Immature natural killer cell (primary cell): ENCODE results near the gene MTIF3. TPM values are rescaled to one million over a fixed set of nuclear protein-coding genes. Genes with fewer than 3 reads are reported as not detected.
"Not testable (repeated sequence)": the region's sequence is repeated elsewhere in the genome, so short reads cannot be mapped to it uniquely, and the experiment has no call there.

Experiments
- DNase-seq, 3 donors: peaks; one replicate each; pipeline ENCODE4 v3.0.0; 2022; ENCODE audit warnings: mixed read lengths in 1 of 3
- H3K27ac Mint-ChIP-seq, 6 donors: one replicate each; pipeline ENCODE4 v1.8.0; 2020; ENCODE audit warnings: mixed read lengths in 6 of 6, mild to moderate bottlenecking in 5 of 6, inconsistent platforms in 4 of 6, moderate library complexity in 3 of 6
- H3K27me3 Mint-ChIP-seq, 3 donors: one replicate each; pipeline ENCODE4 v1.8.0; 2020 to 2021; ENCODE audit warnings: low read depth in 3 of 3, mild to moderate bottlenecking in 3 of 3, mixed read lengths in 3 of 3, moderate library complexity in 3 of 3, inconsistent platforms in 1 of 3
- H3K36me3 Mint-ChIP-seq, 3 donors: one replicate each; pipeline ENCODE4 v1.8.0; 2020; ENCODE audit warnings: mixed read lengths in 3 of 3, inconsistent platforms in 2 of 3, mild to moderate bottlenecking in 2 of 3
- H3K4me1 Mint-ChIP-seq, 2 donors: one replicate each; pipeline ENCODE4 v1.8.0; 2020; ENCODE audit warnings: inconsistent platforms in 2 of 2, mild to moderate bottlenecking in 2 of 2, mixed read lengths in 2 of 2, moderate library complexity in 1 of 2
- H3K4me3 Mint-ChIP-seq, 5 donors: one replicate each; pipeline ENCODE4 v1.8.0; 2020; ENCODE audit warnings: mild to moderate bottlenecking in 5 of 5, mixed read lengths in 5 of 5, inconsistent platforms in 3 of 5, moderate library complexity in 3 of 5
- H3K9me3 Mint-ChIP-seq, 6 donors: one replicate each; pipeline ENCODE4 v1.8.0; 2020; ENCODE audit warnings: mild to moderate bottlenecking in 6 of 6, mixed read lengths in 6 of 6, inconsistent platforms in 4 of 6, moderate library complexity in 3 of 6
- polyA plus RNA-seq, 3 donors: library from polyadenylated mRNA; unstranded; fragments of 300-500 nt; fragmentation: Illumina TruSeq; gene quantifications; one replicate each; pipeline ENCODE4 v1.2.3, GENCODE V29; 2021

MTIF3 gene
- polyA plus RNA-seq, 3 donors from 2014 or later, result 55.0 to 77.7 (median 67.1) TPM

DNA sequence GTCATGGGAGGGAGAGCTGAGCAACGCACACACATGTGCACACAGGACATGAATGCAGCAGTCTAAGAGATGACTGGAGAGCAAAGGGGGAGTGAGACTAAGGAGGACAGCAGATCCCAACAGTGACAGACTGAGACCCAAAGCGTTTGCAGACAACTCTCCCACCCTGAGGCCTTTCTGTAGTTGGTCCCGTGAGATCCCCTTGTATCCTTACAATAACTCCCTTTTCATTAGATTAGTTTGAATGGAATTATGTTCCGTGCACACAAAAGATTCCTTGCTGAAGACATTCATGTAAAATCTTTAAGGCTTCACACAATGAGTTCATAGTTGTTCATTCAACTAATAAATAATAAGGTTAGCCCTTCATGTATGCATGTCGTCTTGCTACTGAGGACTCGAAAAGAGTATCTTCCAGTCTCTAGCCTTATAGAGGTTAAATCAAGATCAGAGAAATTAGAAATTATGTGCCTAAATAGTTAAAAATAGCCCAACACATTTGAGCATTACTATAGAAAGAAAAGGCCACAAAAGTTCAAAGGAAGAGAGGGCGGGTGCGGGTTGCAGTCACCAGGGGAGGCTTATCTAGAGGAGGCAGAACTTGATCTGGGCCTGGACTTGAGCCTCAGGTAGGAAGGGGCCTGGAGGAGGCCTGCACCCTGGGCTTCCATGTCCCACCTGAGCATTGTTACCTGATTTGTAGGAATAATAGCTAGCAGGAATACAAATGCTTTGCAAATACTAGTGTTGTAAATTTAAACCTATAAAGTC is 29.1 kb downstream of the MTIF3 start:
- no peak for DNase-seq
- Mint-ChIP-seq H3K27me3 (peaks cover 3 to 26% (median 15%) of the 10 kb centered on the region in 3 donors), H3K4me1 (peaks cover 20 to 26% of the 10 kb centered on the region in 2 donors), H3K36me3 (no peaks in the 10 kb centered on the region), H3K4me3 (peak overlapping the region in 2 of 5 donors; percentile 14 to 38), H3K9me3 (no peaks in the 10 kb centered on the region), H3K27ac (peak overlapping the region in 3 of 6 donors; percentile 15 to 54 (median 32))

DNA sequence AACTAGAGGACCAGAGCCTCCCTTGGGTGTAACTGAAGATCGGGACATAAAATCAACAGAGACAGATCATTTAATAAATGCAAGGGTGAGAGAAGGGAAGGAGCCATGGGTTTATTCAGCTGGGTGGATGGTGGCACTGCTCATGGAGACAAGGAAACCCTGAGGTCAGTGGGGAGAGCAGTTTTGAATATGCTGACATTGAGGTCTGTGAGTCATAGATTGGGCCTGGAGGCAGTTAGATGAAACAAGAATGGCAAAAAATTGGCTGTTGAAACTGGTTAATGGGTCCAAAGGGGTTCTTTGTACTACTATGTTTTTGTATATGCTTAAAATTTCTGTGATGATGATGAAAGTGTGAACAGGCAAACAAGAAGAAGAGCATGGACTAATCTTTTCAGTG is 31.0 kb downstream of the MTIF3 start:
- Mint-ChIP-seq H3K27me3 (peaks cover 0 to 13% (median 10%) of the 10 kb centered on the region in 3 donors), H3K4me1 (peaks cover 6 to 12% of the 10 kb centered on the region in 2 donors), H3K9me3 (no peaks in the 10 kb centered on the region), H3K27ac (no peak overlapping the region), H3K4me3 (no peak overlapping the region), H3K36me3 (peaks cover 0 to 3% (median 0%) of the 10 kb centered on the region in 3 donors)
- no peak for DNase-seq

DNA sequence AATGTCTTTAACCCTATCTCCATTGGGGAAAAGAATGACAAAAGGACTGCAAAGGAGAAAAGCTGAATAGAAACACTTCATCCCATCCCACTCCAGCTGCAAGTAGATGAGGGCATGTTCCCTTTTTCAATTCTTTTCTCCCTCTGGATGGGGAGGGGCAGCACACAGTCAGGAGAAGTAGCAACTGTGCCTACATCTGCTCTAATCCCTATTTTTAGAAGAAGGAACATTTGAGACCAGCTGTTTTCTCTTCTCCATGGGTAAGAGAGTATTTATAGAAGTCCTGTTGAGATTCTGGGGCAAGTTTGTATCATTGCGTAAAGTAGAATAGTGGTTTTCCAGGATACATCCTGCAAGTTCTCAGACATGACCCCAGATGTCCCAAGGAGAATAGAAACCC is 35.2 kb downstream of the MTIF3 start:
- no peak overlapping the region for H3K27ac Mint-ChIP-seq

DNA sequence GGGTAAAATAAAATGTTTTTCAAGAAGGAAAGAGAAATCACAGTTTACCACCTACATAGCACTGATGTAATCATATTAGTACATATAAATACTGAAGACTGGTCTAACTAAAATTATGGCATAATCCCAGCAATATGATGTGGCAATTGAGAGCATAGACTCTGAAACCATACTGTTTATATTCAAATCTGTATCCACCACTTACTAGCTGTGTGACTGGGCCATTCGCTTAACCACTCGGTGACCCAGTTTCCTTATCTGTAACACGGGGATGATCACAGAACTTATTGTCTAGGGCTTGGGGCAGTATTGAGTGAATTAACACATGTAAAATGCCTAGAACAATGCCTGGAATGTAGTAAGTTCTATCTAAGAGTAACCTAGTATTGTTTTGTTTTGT is 39.0 kb downstream of the MTIF3 start:
- Mint-ChIP-seq H3K4me3 (no peak overlapping the region), H3K27ac (no peak overlapping the region), H3K27me3 (peaks cover 0 to 13% (median 3%) of the 10 kb centered on the region in 3 donors)

More for the DNA sequence above, 35.2 kb downstream of the MTIF3 start:
- peaks cover 0 to 4% (median 0%) of the 10 kb centered on the region in 3 donors for H3K36me3 Mint-ChIP-seq
- peaks cover 0 to 8% (median 3%) of the 10 kb centered on the region in 3 donors for H3K27me3 Mint-ChIP-seq
- no peak overlapping the region for H3K4me3 Mint-ChIP-seq
- H3K9me3 Mint-ChIP-seq, result no peaks in the 10 kb centered on the region
- H3K4me1 Mint-ChIP-seq, result no peaks in the 10 kb centered on the region
- DNase-seq, result no peak

DNA sequence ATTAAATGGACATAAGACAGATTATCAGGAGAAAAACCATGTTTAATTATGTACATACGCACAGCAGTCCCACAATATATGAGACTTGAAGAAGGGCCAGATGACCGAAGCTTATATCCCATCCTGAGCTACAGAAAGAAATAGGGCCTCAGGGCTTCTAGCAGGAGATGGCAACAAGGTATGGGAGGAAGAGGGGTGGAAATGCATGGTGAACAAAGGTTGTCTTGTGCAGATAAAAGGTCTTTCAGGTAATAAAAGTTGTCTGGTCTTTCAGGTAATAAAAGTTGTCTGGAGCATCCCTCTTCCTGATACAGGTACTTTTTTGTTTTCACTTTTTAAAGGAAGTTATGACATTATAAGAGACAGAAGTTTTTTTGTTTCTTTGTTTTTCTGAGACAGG is 41.4 kb downstream of the MTIF3 start:
- H3K9me3 Mint-ChIP-seq, result no peaks in the 10 kb centered on the region
- H3K27me3 Mint-ChIP-seq, result peaks cover 0 to 11% (median 3%) of the 10 kb centered on the region in 3 donors
- no peak for DNase-seq

More for the DNA sequence above, 39.0 kb downstream of the MTIF3 start:
- no peak for DNase-seq
- peaks cover under 1 to 3% of the 10 kb centered on the region in 2 donors for H3K4me1 Mint-ChIP-seq
- H3K36me3 Mint-ChIP-seq, result peaks cover 0 to 4% (median 0%) of the 10 kb centered on the region in 3 donors
- no peaks in the 10 kb centered on the region for H3K9me3 Mint-ChIP-seq

DNA sequence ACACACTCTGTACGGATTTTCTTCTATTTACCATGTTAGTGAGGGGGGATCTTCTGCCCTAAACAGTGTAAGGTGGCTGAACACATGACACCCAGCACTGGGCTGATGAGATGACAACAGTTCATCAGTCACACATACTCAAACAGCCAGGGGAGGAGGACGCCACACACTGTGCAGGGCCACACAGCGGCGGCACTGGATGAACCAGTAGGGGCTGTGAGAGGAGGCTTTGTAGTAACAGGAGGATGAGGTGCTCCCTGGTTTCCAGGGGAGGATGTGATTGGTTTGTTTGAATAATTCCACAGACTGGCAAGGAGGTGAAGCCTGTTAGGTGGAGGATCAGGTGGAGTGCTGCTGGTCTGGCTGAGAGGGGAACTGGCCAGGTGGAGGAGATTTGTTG is 42.3 kb downstream of the MTIF3 start:
- H3K4me3 Mint-ChIP-seq, result no peak overlapping the region
- no peaks in the 10 kb centered on the region for H3K9me3 Mint-ChIP-seq
- no peak for DNase-seq
- H3K27me3 Mint-ChIP-seq, result peaks cover 0 to 11% (median under 1%) of the 10 kb centered on the region in 3 donors
- peaks cover 2 to 5% of the 10 kb centered on the region in 2 donors for H3K4me1 Mint-ChIP-seq
- H3K36me3 Mint-ChIP-seq, result no peaks in the 10 kb centered on the region
- no peak overlapping the region for H3K27ac Mint-ChIP-seq

More for the DNA sequence above, 41.4 kb downstream of the MTIF3 start:
- no peaks in the 10 kb centered on the region for H3K36me3 Mint-ChIP-seq
- H3K4me1 Mint-ChIP-seq, result peaks cover 2 to 5% of the 10 kb centered on the region in 2 donors
- no peak overlapping the region for H3K4me3 Mint-ChIP-seq
- no peak overlapping the region for H3K27ac Mint-ChIP-seq

DNA sequence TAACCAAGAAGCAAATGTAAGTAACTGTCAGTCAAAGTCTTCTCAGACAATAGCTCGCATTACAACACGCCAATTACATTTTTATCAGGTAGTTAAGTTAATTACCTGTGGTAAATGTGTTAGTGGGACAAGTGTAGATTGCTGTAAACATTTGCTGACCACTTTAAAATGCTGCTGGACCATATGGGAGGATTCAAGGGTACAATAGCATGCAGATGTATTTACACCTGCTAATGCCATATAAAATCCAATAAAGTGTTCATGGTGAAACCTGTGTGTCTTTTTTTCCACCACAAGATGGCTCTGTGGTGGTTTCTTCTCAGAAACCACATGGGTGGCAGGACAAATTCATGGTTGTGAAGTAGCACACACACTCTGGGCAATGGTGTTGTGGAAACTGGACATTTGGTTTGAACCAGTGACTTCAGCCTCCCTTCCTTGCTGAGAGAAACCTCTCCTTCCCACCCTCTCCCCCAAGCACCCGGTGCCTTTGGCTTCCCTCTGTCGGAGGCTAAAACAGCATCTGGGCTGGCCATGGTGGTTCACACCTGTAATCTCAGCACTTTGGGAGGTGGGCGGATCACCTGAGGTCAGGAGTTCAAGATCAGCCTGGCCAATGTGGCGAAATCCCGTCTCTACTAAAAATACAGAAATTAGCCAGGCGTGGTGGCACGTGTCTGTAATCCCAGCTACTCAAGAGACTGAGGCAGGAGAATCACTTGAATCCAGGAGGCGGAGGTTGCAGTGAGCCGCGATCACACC is 44.0 kb downstream of the MTIF3 start:
- Mint-ChIP-seq H3K27ac (no peak overlapping the region), H3K9me3 (no peaks in the 10 kb centered on the region), H3K4me1 (peaks cover 2 to 5% of the 10 kb centered on the region in 2 donors), H3K4me3 (no peak overlapping the region), H3K27me3 (peaks cover 0 to 7% (median 0%) of the 10 kb centered on the region in 3 donors), H3K36me3 (no peaks in the 10 kb centered on the region)
- peak; percentile 14 to 53 (median 40) for DNase-seq

DNA sequence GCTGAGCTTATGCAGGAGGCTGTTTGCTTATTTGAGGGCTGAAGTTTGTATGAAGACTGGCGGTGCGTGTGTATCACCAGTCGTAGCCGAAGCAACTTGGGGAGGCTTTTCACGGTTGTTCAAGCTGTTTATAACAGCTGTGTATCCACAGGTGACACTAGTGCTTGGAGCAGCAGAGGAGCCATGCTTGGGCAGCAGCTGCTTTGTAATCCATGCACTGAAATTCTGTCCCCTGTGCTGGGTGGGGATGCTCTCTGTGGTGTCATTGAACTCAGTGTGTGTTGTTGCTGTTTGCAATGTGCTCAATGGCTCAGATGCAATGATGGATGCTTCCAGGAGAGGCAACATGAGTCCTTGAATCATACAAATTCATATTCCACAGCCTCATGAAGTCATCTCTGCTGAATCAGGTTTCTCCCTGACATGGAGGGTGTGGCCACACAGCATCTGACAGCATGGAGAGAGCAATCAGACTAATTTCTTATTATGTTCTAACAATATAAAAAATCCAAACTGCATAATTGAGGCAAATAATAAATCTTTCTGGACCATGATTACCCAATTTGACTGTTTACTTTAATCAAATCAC is 44.7 kb downstream of the MTIF3 start:
- no peak for DNase-seq
- peaks cover 0 to 7% (median 0%) of the 10 kb centered on the region in 3 donors for H3K27me3 Mint-ChIP-seq
- H3K4me3 Mint-ChIP-seq, result no peak overlapping the region
- no peaks in the 10 kb centered on the region for H3K36me3 Mint-ChIP-seq
- H3K9me3 Mint-ChIP-seq, result no peaks in the 10 kb centered on the region
- no peak overlapping the region for H3K27ac Mint-ChIP-seq
- peaks cover 2 to 5% of the 10 kb centered on the region in 2 donors for H3K4me1 Mint-ChIP-seq

DNA sequence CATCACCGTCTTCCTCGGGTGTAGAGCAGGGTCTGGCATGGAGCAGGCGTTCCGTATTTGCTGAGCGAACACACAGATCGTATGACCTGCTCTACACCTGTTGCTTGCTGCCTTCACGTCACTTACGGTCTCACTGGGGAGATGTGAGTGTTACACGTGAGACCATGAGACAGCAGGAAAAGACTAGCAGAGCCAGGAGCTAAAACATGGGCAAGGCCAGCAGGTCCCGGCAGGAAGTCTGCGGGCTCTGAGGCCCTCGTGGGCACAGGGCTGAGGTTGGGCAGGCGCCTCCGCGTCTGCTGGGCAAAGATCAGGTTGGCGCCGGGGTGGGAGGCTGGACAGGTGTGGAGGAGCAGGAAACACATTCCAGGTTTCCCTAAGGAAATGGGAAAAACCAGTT is 45.7 kb downstream of the MTIF3 start:
- no peak overlapping the region for H3K27ac Mint-ChIP-seq
- DNase-seq, result no peak

DNA sequence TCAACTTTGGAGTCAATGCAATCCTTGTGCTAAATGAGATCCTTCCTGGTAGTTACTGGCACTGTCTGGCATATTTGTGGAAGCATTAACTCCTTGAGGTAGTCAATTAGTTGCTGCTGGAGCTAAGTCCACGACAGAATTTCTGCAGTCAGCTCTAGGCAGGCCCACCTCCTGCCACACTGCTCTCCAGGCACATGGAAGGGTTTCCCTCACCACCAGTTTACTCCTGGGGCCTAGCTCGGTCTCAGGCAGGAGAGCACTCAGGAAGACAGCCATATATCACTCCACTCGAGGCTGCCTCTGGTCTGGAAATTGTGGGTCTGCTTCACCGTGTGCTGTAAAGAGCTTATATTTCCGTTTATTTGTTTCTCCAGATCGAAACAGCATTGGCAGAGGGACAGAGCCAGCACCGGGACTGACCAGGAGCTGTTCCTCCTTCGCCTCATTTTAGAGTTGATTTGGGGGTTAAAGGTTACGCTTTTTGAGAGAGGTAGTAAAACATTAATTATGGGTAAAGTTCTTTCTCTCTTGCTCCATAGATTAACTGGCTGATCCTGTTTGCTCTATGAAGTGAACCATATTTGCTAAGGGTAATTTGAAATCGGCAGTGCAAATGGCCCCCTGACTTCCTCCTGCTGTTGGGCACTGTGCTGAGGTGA is 46.5 kb downstream of the MTIF3 start:
- peaks cover 0 to 7% (median under 1%) of the 10 kb centered on the region in 3 donors for H3K27me3 Mint-ChIP-seq
- no peaks in the 10 kb centered on the region for H3K9me3 Mint-ChIP-seq
- H3K27ac Mint-ChIP-seq, result peak overlapping the region in 1 of 6 donors; percentile 15
- no peaks in the 10 kb centered on the region for H3K36me3 Mint-ChIP-seq
- no peak for DNase-seq
- peaks cover 2 to 5% of the 10 kb centered on the region in 2 donors for H3K4me1 Mint-ChIP-seq
- H3K4me3 Mint-ChIP-seq, result no peak overlapping the region

More for the DNA sequence above, 45.7 kb downstream of the MTIF3 start:
- Mint-ChIP-seq H3K4me3 (no peak overlapping the region), H3K4me1 (peaks cover 2 to 5% of the 10 kb centered on the region in 2 donors), H3K9me3 (no peaks in the 10 kb centered on the region), H3K27me3 (peaks cover 0 to 7% (median 0%) of the 10 kb centered on the region in 3 donors), H3K36me3 (no peaks in the 10 kb centered on the region)

DNA sequence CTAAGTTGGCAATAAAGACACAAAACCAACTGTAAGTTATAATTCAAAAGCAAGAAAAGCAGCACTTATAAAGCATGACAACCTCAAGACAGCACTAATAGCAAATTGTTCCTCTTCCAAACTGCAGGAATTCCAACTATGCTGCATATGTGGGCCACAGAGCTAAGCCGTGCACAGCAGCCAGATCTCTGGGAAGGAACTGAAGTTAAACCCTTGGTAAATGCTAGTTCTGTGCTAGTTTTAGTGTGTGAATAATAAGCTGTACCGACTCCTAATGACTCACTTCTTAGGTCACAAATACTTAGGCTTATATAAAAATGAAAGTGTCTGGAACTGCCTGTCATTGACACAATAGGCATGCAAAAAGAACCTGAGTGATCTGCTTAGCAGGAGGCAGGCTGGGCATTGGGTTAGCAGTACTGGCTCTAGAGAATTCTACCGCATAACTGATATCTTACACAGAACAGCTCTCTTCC is 47.1 kb downstream of the MTIF3 start:
- H3K27me3 Mint-ChIP-seq, result peaks cover 0 to 2% (median 1%) of the 10 kb centered on the region in 3 donors
- H3K4me1 Mint-ChIP-seq, result peaks cover 2 to 5% of the 10 kb centered on the region in 2 donors
- H3K36me3 Mint-ChIP-seq, result no peaks in the 10 kb centered on the region
- no peaks in the 10 kb centered on the region for H3K9me3 Mint-ChIP-seq
- H3K27ac Mint-ChIP-seq, result no peak overlapping the region
- no peak overlapping the region for H3K4me3 Mint-ChIP-seq
- no peak for DNase-seq

DNA sequence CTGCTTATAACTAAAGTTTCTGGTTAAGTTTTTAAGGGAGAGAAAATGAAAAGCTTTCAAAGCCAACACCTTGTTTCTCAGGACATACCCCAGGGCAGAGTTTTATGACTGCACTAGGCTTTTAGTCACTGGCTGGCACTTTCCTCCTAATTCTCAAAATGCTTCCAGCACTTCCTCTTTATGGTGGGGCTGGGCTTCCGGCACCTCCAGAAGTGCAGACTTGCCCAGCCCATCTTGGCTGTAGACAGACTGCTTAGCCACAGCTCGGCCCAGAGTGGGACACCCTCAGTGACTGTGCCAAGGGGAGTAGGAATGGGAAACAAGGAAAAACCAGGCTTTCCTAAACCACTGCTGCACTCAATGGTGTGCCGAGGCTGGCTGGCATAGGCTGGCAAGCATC is 49.2 kb downstream of the MTIF3 start:
- peaks cover 0 to 6% (median 3%) of the 10 kb centered on the region in 3 donors for H3K27me3 Mint-ChIP-seq
- H3K4me3 Mint-ChIP-seq, result no peak overlapping the region
- no peaks in the 10 kb centered on the region for H3K9me3 Mint-ChIP-seq
- no peak for DNase-seq
- H3K27ac Mint-ChIP-seq, result no peak overlapping the region
- no peaks in the 10 kb centered on the region for H3K36me3 Mint-ChIP-seq
- H3K4me1 Mint-ChIP-seq, result peaks cover 0 to 1% of the 10 kb centered on the region in 2 donors

DNA sequence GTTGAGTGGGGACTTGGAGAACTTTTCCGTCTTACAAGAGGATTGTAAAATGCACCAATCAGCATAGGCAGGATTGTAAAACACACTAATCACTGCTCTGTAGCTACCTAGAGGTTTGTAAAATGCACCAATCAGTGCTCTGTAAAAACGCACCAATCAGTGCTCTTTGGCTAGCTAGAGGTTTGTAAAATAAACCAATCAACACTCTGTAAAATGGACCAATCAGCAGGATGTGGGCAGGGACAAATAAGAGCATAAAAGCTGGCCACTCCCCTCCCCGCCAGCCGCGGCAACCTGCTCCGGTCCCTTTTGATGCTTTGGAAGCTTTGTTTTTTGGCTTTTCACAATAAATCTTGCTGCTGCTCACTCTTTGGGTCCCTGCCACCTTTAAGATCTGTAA is 50.0 kb downstream of the MTIF3 start:
- not testable (repeated sequence) for H3K36me3 Mint-ChIP-seq

More for the DNA sequence above, 50.0 kb downstream of the MTIF3 start:
- H3K27ac Mint-ChIP-seq, H3K9me3 Mint-ChIP-seq, DNase-seq, H3K4me3 Mint-ChIP-seq, H3K27me3 Mint-ChIP-seq, H3K4me1 Mint-ChIP-seq: not testable (repeated sequence)
